ENCODE measurements around the gene BSN.

The BSN gene

DNA sequence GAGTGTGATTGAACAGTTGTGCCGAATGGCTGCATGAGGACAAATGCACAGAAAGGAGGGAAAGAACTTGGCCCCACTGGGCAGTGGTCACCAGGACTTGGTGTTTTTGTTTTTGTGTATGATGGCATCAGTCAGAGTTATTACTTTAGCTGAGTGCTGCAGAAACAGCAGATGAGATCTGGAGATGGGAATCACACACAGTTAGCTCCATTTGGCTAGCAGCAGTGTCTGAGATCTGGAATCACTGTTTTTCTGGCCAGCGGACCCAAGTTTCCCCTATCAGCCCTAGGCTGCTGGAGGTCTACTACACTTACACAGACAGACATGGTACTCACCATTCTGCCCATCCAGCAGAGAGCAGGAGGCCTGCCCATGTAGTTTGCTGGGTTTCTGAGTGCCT lies 74.0 kb downstream of the BSN start:
- DNase-seq (ENCODE audit: low spot score), result no peak

DNA sequence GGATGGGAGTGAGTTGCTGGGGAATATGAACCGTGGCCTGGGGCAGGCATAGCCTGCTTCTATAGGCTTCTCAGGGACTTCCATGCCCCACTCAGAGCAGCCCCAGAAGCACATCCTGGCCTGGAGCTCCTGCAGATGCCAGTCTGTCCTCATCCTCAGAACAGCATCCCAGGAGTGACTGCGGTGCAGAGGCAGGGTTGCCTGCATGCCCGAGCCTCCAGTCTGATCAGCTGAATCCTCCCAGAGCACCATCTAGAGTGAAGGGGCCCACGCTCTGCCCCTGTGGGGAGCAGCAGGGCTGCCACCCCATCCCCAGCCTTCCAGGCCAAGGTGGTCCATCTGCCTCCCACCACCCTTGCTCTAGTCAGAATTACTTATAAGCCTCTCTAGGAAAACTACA lies 75.2 kb downstream of the BSN start:
- DNase-seq (ENCODE audit: low spot score), result no peak

- no peak for DNase-seq (ENCODE audit: low spot score)
Measured at GRCh38 chr3:49629866-49630265, 75.6 kb downstream of the BSN start.

DNA sequence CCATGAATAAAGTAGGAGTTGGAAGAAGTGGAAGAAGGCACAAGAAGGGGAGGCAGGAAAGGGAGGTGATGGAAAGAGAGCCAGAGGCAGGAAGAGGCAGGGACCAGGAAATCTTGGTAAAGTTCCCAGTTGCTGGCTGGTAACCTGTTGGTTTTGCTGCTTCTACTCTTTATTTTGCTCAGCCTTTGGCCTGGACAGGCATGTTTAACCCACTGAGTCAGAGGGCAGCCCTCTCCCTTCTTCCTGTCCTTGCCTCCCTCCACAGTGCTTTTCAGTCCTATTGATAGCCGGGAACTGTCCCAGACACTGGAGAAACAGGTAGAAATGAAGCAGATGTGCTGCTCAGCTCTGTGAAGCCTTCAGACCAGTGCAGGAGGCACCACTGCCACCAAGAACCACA lies 76.5 kb downstream of the BSN start:
- DNase-seq (ENCODE audit: low spot score), result no peak

DNA sequence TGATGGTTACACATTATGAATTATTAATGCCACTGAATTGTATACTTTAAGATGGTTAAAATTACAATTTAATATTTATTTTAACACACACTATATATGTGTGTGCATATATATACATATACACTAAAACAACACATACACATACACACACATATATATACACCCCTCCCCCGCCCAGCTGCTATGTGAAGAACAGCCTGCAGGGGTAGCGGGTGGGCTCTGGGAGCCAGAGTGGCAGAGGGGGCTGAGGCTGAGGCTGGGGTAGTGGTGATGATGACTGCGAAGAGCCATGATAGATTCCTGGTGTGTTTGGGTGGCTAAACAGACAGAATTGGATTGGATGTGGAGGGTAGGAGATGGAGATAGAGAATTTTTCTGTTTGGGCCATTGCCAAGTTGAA lies 80.5 kb downstream of the BSN start:
- no peak for DNase-seq (ENCODE audit: low spot score)

DNA sequence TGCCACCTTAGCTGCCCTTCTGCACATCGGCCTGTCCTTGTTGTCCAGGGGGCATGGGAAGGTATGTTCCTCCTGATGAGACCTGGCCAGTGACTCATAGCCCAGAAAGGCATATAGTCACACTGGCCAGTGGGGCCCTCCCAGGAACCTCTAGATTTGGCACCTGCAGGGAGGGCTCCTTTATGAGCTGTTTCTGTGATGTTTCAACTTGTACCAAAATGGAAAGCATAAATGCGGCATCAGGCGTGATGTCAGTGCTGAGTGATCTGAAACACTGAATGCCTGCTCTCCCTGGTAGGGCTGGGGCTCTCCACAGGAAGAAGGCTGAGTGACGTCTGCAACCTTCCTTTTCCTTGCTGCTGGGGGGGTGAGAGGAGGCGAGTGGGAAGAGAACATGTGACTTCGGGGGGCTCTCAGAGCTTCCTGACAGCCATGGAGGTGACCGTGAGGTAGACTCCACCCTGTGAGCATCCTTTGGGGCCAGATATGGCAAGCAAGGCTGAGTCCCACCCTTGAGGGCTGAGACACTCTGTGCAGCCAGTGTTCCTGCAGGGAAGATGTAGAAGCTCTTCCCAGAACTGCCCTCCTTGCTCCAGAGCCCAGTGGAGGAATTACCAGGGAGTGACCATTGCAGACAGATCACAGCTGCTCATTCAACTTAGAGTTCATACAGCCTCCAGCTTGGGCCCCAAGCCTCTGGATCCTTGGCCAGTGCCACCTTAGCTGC lies 82.8 kb downstream of the BSN start:
- no peak for DNase-seq (ENCODE audit: low spot score)

DNA sequence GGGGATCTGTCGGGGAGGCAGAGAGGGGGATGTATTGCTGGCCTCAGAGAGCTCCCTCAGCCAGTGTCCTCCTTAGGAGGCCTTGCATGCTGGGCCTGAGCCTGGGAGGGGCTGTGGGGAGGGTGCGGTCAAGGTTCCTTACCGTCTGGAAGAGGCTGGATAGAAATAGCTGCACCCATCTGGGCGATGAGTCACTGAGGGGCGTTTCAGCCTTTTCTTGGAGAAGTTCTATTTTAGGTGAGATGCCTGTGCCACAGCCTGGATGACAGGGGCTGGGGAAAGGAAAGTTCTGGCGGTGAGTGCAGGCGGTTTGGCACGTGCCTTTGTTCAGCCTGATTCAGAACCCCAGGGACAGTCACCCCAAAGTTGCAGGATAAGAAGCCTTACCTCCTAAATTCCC lies 84.2 kb downstream of the BSN start:
- no peak for DNase-seq (ENCODE audit: low spot score)

DNA sequence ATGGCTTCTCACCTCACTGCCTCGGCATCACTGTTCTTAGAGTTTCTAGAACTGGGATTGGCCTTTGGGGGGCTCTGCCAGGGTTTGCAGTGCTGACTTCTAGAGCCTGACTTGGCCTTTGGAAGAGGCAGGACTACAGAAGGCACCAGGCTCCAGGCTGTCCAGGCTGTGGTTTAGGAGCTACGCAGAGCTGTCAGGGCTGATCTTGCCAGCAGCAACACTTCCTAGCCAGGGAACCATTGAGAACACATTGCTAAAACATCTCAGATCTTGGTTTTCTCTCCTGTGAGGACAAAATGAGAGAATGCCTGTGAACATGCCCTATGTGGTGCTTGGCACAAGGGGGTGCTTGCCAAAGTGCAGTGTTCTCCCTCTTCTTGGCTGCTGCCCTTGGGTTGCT lies 85.3 kb downstream of the BSN start:
- DNase-seq (ENCODE audit: low spot score), result no peak

GRCh38 chr3:49641292-49641691 lies 87.0 kb downstream of the BSN start:
- DNase-seq (ENCODE audit: low spot score), result no peak

GRCh38 chr3:49641921-49642707 lies 87.8 kb downstream of the BSN start:
- DNase-seq (ENCODE audit: low spot score), result no peak

DNA sequence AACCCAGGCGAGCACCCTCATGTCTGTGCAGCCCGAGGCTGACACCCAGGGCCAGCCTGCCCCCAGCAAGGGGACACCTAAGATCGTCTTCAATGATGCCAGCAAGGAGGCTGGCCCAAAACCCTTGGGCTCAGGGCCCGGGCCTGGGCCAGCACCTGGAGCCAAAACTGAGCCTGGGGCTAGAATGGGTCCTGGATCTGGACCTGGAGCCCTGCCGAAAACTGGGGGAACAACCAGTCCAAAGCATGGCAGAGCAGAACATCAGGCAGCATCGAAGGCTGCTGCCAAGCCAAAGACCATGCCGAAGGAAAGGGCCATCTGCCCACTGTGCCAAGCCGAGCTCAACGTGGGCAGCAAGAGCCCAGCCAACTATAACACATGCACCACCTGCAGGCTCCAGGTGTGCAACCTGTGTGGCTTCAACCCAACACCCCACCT lies 88.5 kb downstream of the BSN start:
- no peak for DNase-seq (ENCODE audit: low spot score)

- DNase-seq (ENCODE audit: low spot score), result no peak
Measured at GRCh38 chr3:49644684-49645083, 90.4 kb downstream of the BSN start.

DNA sequence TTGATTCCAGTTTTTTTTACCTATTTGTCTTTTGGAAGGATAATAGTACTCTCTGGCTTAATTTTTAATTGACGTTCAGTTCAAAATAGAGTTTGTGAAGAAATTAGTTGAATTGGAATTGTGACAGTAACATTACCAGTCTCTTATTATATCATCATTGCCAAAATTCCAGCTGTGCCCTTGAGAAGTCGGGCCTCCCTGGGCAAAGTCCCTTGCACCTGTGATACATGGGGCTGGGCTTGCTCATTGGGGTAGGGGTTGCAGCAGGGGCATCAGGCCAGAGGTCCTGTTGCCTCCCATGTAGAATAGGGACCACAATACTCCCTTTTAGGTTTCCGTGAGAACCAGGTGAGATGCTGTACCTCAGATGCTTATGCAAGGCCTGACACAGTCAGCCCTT lies 92.0 kb downstream of the BSN start:
- no peak for DNase-seq (ENCODE audit: low spot score)

GRCh38 chr3:49647741-49648140 lies 93.5 kb downstream of the BSN start:
- DNase-seq (ENCODE audit: low spot score), result no peak

DNA sequence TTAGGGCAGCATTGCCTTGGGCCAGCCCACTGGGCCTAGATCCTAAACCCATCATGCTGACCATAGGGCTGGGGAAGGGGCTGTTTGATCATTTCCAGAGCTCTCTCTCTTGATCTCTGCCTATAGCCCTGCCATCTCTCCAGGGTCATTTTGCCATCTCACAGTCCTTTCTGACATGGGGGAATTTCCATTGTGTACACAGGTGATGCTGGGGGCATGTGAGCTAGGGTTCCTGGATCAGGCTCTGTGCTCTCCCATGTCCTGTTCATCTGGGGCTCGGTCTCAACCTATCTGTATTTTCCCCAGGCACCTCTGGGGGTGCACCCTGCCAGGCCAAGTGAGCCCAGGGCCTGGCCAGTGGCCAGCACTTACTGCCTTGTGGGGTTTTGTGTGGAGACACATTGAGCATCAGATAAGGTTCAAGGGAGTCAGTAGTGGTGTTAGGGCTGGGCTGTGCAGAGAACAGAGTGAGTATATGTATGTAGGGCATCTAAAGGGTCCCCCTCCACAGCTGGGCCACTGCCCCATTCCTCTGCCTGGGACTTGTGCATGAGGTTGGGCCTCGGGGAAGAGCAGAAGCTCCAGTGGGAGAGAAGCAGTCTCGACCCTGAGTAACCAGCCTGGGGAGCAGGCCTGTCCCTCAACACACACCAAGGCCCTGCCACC lies 94.2 kb downstream of the BSN start:
- no peak for DNase-seq (ENCODE audit: low spot score)

- no peak for DNase-seq (ENCODE audit: low spot score)
Measured at GRCh38 chr3:49649576-49649975, 95.3 kb downstream of the BSN start.

GRCh38 chr3:49650177-49650576 lies 95.9 kb downstream of the BSN start:
- no peak for DNase-seq (ENCODE audit: low spot score)

GRCh38 chr3:49650637-49651036 lies 96.4 kb downstream of the BSN start:
- DNase-seq (ENCODE audit: low spot score), result no peak

GRCh38 chr3:49652218-49652902 lies 98.1 kb downstream of the BSN start:
- no peak for DNase-seq (ENCODE audit: low spot score)

DNA sequence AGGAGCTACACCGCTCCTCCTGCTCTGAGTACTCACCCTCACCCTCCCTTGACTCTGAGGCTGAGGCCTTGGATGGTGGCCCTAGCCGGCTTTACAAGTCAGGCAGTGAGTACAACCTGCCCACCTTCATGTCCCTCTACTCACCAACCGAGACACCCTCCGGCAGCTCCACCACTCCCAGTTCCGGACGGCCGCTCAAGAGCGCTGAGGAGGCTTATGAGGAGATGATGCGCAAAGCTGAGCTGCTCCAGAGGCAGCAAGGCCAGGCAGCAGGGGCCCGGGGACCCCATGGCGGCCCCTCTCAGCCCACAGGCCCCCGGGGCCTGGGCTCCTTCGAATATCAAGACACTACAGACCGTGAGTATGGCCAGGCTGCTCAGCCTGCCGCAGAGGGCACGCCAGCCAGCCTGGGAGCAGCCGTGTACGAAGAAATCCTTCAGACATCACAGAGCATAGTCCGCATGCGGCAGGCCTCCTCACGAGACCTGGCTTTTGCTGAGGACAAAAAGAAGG lies 98.7 kb downstream of the BSN start:
- DNase-seq (ENCODE audit: low spot score), result no peak

DNA sequence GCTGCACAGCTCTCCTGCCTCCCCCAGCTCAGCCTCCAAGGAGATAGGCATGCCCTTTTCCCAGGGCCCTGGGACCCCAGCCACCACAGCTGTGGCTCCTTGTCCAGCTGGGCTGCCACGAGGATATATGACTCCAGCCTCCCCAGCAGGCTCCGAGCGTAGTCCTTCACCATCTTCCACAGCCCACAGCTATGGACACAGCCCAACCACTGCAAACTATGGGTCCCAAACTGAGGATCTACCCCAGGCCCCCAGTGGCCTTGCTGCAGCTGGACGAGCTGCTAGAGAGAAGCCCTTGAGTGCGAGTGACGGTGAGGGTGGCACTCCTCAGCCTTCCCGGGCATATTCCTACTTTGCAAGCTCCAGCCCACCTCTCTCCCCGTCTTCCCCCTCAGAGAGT lies 99.3 kb downstream of the BSN start:
- DNase-seq (ENCODE audit: low spot score), result no peak

GRCh38 chr3:49654176-49654825 lies 100.0 kb downstream of the BSN start:
- DNase-seq (ENCODE audit: low spot score), result no peak
